Head of caudate nucleus (tissue), 42 donors: ENCODE results near the gene DIAPH2.

Experiments
- DNase-seq, 42 donors: peaks; one replicate each; pipeline versions ENCODE4 v3.0.0 to v3.0.0-alpha.2; 2020 to 2021; ENCODE audit warnings: mixed read lengths in 7 of 42
- intact Hi-C: fragments of 100-400 bp; cut with DNase I; formaldehyde crosslinking; loops from one replicate; pipeline ENCODE4 v1.15.0; 2022

Gene DIAPH2

DNA sequence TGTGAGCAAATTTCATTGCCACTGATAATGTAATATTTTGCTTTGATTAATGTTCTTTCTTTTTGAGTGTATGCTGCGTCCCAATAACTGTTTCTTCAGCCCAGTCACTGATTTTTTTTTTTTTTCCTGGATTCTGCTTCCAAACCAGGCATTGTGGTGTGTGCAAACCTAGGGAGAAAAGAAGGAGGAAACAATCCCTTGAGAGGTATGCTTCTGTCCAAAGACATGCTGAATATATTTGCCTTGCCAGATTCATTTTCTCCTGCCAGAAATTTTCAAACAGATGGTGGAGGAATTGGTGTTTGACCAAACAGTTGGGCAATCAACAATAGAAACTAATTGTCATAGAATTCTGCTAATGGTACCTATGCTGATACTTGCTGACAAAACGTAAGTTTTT is 952.6 kb downstream of the DIAPH2 start:
- intact Hi-C loops, result no loop called here

DNA sequence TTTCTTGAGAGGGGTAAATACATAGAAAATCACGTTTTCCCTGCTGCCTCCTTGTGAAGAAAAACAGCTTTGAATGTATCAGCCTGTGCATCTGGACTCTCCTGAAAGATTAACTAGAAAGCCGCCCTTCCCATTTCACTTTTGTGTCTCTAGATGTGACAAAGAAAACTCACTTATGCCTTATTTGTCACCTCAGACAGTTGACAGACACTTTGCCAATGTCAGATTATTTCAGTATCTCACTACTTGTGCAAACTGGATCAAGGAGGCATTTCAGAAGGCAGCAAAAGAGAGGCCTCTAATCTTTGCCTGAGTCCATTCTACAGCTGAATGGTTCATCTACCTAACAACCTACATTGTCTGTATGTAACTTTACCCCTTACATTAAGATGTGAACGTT is 954.0 kb downstream of the DIAPH2 start:
- DNase-seq, result no peak
- intact Hi-C loops, result no loop called here

More for the DNA sequence above, 952.6 kb downstream of the DIAPH2 start:
- DNase-seq, result no peak

DNA sequence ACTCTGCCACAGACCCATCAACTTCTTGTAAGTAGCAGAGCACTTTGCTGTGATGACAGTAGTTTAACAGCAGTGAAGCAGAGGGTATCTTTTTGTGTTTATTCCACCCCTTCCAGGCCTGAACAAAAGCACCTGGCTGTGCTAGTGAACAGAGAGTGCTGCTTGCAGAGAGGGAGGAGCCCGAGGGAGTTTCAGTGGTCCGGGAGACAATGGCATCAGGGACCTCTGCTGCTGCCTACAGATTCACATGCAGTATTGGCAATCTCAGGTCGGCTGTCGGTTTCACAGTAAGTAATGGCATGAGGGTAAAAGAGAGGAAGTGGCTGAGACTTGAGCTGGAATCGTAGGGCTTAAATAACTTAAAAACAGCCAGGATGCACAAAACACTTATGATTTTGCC is 954.9 kb downstream of the DIAPH2 start:
- DNase-seq, result no peak
- intact Hi-C loops, result no loop called here
